GM12878 (cell line): ENCODE data around the gene UNC5CL. TPM values are rescaled to one million over a fixed set of nuclear protein-coding genes. Genes with fewer than 3 reads are reported as not detected.

Experiments used
- ATAC-seq: fragments of 200-7000 bp; cut with Tn5 transposase; 3 replicates; pipeline ENCODE4 v1.9.1; 2020; ENCODE audit warnings: mild to moderate bottlenecking, moderate library complexity
- BruUV-seq: library from RNA; stranded (reverse); fragments of 400-500 nt; replicated peaks from 2 replicates; lab custom pipeline; 2021; lab: Mats Ljungman, UMichigan
- CTCF ChIA-PET: fragments of 300-600 bp; sonication (Branson Sonifier 250); formaldehyde crosslinking; extraction: SDS; loops from one replicate; lab custom pipeline; 2021; ENCODE audit warnings: inconsistent platforms; lab: Yijun Ruan, JAX
- POLR2A ChIA-PET: fragments of 350-600 bp; formaldehyde crosslinking; extraction: SDS; loops from one replicate; lab custom pipeline; 2021; ENCODE audit warnings: inconsistent platforms; lab: Charles Lee
- RAD21 ChIA-PET: fragments of 300-600 bp; sonication (Branson Sonifier 250); formaldehyde crosslinking; loops from one replicate; lab custom pipeline; 2023; ENCODE audit warnings: antibody characterized with exemption; ENCODE audit not compliant: unreplicated experiment; lab: Charles Lee
- SMC1A ChIA-PET: fragments of 300-600 bp; sonication (Branson Sonifier 250); formaldehyde crosslinking; loops from one replicate; lab custom pipeline; 2023; ENCODE audit not compliant: unreplicated experiment, uncharacterized antibody; lab: Charles Lee
- DNase-seq: peaks from one replicate; pipeline ENCODE4 v3.0.0-alpha.2; 2011; ENCODE audit warnings: low read depth, low spot score
- FAIRE-seq: peaks from 3 replicates; lab custom pipeline; 2011; peaks lifted over from hg19 to GRCh38; lab: Jason Lieb, UNC
- H2AFZ ChIP-seq: 2 replicates; pipeline ENCODE4 v1.6.0; 2011; ENCODE audit warnings: low read depth, low read length, control low read depth; ENCODE audit not compliant: control insufficient read depth
- H3K27ac ChIP-seq: 2 replicates; pipeline ENCODE4 v1.5.1; 2011; ENCODE audit warnings: control low read depth; ENCODE audit not compliant: control insufficient read depth, insufficient read depth
- H3K27me3 ChIP-seq, 2 experiments: replicated peaks in 1 of 2; 2 replicates each; pipeline versions ENCODE4 v1.6.0 to v1.6.1; 2011; ENCODE audit warnings: low read length in 1 of 2; ENCODE audit not compliant: control insufficient read depth in 2 of 2, insufficient read depth in 2 of 2
- H3K36me3 ChIP-seq, 2 experiments: 2 replicates each; pipeline ENCODE4 v1.5.1; 2011; ENCODE audit warnings: low read length in 1 of 2; ENCODE audit not compliant: control insufficient read depth in 2 of 2, insufficient read depth in 2 of 2
- H3K4me1 ChIP-seq: 2 replicates; pipeline ENCODE4 v1.6.1; 2011; ENCODE audit warnings: mild to moderate bottlenecking, low read length, moderate library complexity, mixed read lengths; ENCODE audit not compliant: control insufficient read depth, insufficient read depth
- H3K4me2 ChIP-seq: 2 replicates; pipeline ENCODE4 v1.6.0; 2011; ENCODE audit warnings: control low read depth; ENCODE audit not compliant: control insufficient read depth, insufficient read depth
- H3K4me3 ChIP-seq: fragments of 200-600 bp; sonication (generic); 2 replicates; pipeline ENCODE4 v1.5.1; 2016
- H3K79me2 ChIP-seq: 2 replicates; pipeline ENCODE4 v1.6.0; 2011; ENCODE audit warnings: low read length; ENCODE audit not compliant: control insufficient read depth, insufficient read depth
- H3K9ac ChIP-seq: 2 replicates; pipeline ENCODE4 v1.8.0; 2011; ENCODE audit warnings: low read length, control low read depth, mixed read lengths; ENCODE audit not compliant: control insufficient read depth, insufficient read depth
- H3K9me3 ChIP-seq: replicated peaks from 3 replicates; pipeline ENCODE4 v1.5.1; 2011; ENCODE audit warnings: mild to moderate bottlenecking, low read length; ENCODE audit not compliant: control insufficient read depth, insufficient read depth
- H4K20me1 ChIP-seq: 2 replicates; pipeline ENCODE4 v1.6.0; 2011; ENCODE audit not compliant: control insufficient read depth, insufficient read depth
- CHD2 ChIP-seq: IDR thresholded peaks from 2 replicates; pipeline ENCODE4 v1.6.1; 2011; ENCODE audit warnings: low read depth, low read length, improper control_type of control experiment, borderline replicate concordance
- ETV6 ChIP-seq, 2 experiments: fragments of 450-650 bp in 1 of 2; IDR thresholded peaks in 1 of 2; conservative IDR thresholded peaks in 1 of 2; 2 replicates each; pipeline ENCODE4 v1.6.1; 2014; ENCODE audit warnings: antibody characterized with exemption in 1 of 2, borderline replicate concordance in 1 of 2, low read depth in 1 of 2, mild to moderate bottlenecking in 1 of 2, moderate library complexity in 1 of 2
- EZH2 ChIP-seq: IDR thresholded peaks from 2 replicates; pipeline ENCODE4 v1.6.1; 2012; ENCODE audit warnings: low read depth, mild to moderate bottlenecking, control low read depth, inconsistent platforms, low read length, borderline replicate concordance; ENCODE audit not compliant: control insufficient read depth
- MTA2 ChIP-seq: fragments of 450-650 bp; IDR thresholded peaks from 2 replicates; pipeline ENCODE4 v1.6.1; 2016; ENCODE audit warnings: low read depth, mild to moderate bottlenecking, moderate library complexity
- PAX5 ChIP-seq: IDR thresholded peaks from 2 replicates; pipeline ENCODE4 v1.6.1; 2011; ENCODE audit warnings: low read depth, low read length, borderline replicate concordance
- SPI1 ChIP-seq: IDR thresholded peaks from 2 replicates; pipeline ENCODE4 v1.6.1; 2011; ENCODE audit warnings: low read depth, mild to moderate bottlenecking, low read length, moderate library complexity, borderline replicate concordance; ENCODE audit not compliant: insufficient read depth
- YY1 ChIP-seq: IDR thresholded peaks from 2 replicates; pipeline ENCODE4 v1.6.1; 2011; ENCODE audit warnings: low read depth, mild to moderate bottlenecking, low read length
- ZSCAN29 ChIP-seq: fragments of 450-650 bp; IDR thresholded peaks from 2 replicates; pipeline ENCODE4 v1.6.1; 2017; ENCODE audit warnings: mild to moderate bottlenecking, moderate library complexity
- WGBS: methylation state at CpG from one replicate; pipeline ENCODE4 v1.1.6; 2016; ENCODE audit warnings: low lambda C conversion rate; ENCODE audit not compliant: insufficient replicate concordance, insufficient coverage; ENCODE audit errors: missing lambda C conversion rate; 5-methylcytosine and 5-hydroxymethylcytosine counted together
- in situ Hi-C: fragments of 300-500 bp; cut with MboI; formaldehyde crosslinking; loops from 9 replicates; pipeline ENCODE4 v1.14.3; 2018; ENCODE audit warnings: mixed read lengths
- intact Hi-C: fragments of 100-400 bp; cut with micrococcal nuclease; formaldehyde crosslinking; loops from one replicate; pipeline ENCODE4 v1.14.2; 2022; ENCODE audit not compliant: unreplicated experiment
- polyA plus RNA-seq, 11 experiments: library from polyadenylated mRNA; depleted of rRNA in 4 of 11; unstranded in 6 of 11; stranded (reverse) in 5 of 11; fragments of >200 nt; fragmentation: Nextera tagmentation in 4 of 11; fragmentation: Illumina TruSeq in 1 of 11; extraction: Ambion mirVana in 4 of 11; extraction: Trizol in 1 of 11; gene quantifications; 1 replicate in 1 of 11; 2 replicates in 10 of 11; pipeline versions ENCODE4 v1.2.1 to v1.2.3, GENCODE V29; 2011 to 2016; ENCODE audit warnings: inconsistent platforms in 2 of 11, missing spikeins in 2 of 11, low read depth in 1 of 11
- total RNA-seq, 4 experiments: library from RNA; depleted of rRNA in 3 of 4; stranded (reverse); fragments of >200 nt in 3 of 4; fragmentation: Illumina TruSeq in 1 of 4; extraction: Trizol in 1 of 4; gene quantifications; 2 replicates each; pipeline versions ENCODE4 v1.2.1 to v1.2.3, GENCODE V29; 2013 to 2021
- TF ChIP-seq, protein P1 (sequence below): IDR thresholded peaks from 2 replicates; pipeline ENCODE4 v1.6.1; 2011; ENCODE audit warnings: mild to moderate bottlenecking, low read depth, low read length, moderate library complexity; ENCODE audit not compliant: insufficient replicate concordance

The UNC5CL gene
- total and polyA plus RNA-seq, 10 of the 15 experiments (the other 5 are each of a cell fraction or from before 2014, with no cell fraction given), result 0.11 to 1.2 (median 0.46) TPM; not detected in 1

DNA sequence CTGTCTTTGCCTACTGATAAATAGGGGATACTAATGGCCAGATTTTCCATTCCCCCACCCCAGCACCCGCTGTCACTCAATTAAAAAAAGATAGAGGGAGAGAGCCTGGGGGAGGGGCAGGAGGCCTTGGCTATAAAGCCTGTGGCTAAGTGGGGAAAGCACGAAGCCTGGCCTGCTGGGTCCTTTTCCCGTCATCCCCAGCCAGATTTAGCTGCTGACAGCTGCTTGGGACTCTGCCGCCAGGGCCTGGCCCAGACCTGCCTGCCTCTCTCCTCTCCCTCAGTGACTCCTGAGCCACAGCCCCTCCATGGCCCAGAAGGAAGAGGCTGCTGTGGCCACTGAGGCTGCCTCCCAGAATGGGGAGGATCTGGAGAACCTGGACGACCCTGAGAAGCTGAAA is 14.0 kb upstream of the UNC5CL start, which contains the start of gene APOBEC2:
Gene APOBEC2, plus strand, starts transcription at position 162 of the 400 bp plus-strand sequence. Its CDS starts 146 bp downstream, at position 308.
- no peak within 1 kb of the TSS for H3K9ac ChIP-seq
- no peak within 1 kb of the TSS for H3K4me2 ChIP-seq
- ChIA-PET CTCF (interaction anchor here (0.9 to 1.5 kb wide), 5 partner anchors 12 to 17 kb away, joined by 3 to 5 read pairs (median 4); no protein-coding TSS in a partner anchor), POLR2A (no interaction called here), RAD21 (no interaction called here), SMC1A (interaction anchor here (1.0 kb wide), 1 partner anchor 14 kb away, joined by 3 read pairs; the partner anchor contains the start of gene UNC5CL)
- no peaks in the 10 kb centered on the region for H4K20me1 ChIP-seq
- no TSS peak for BruUV-seq
- no peaks in the 10 kb centered on the region; a peak in 1 of 4 replicates for H3K36me3 ChIP-seq
- no peak within 1 kb of the TSS for H2AFZ ChIP-seq
- DNase-seq (no peak), FAIRE-seq (no peak), ATAC-seq (no peak)
- H3K27ac ChIP-seq, result no peak within 1 kb of the TSS
- no peaks in the 10 kb centered on the region for H3K27me3 ChIP-seq
- WGBS, result 65% methylated on average over 5 of the region's 5 CpGs
- no peaks in the 10 kb centered on the region for H3K9me3 ChIP-seq
- H3K79me2 ChIP-seq, result no peaks in the 10 kb centered on the region
- no peaks in the 10 kb centered on the region for H3K4me1 ChIP-seq
- TF ChIP-seq CHD2, result no peak
- no peak for TF ChIP-seq ZSCAN29
- in situ Hi-C loops, result no loop called here
- intact Hi-C loops, result no loop called here
- H3K4me3 ChIP-seq, result no peak within 1 kb of the TSS

DNA sequence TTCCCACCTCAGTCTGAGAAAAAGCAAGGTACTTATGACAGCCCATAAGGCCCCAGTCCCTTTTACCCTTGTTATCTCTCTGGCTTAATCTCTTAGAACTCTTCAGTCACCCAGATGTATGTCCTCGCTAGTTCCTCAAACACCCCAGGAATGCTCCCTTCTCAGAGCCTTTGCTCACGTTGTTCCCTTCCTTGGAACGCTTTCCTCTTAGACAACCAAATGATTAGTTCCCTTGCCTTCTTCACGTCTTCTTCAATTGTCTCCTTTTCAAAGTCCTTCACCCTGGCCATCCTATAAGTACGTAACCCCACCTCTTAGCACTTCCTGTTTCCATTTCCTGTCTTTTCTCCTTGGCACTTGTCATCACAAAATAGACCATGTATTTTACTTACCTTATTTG is 12.9 kb upstream of the UNC5CL start:
- TF ChIP-seq SPI1 (peak; percentile 69), ETV6 (conservative IDR thresholded peaks at IDR 0.05 in 1 of 2, IDR thresholded peaks at IDR 0.05 in 1 of 2; ENCODE audit: borderline replicate concordance in 1 of 2, low read depth in 1 of 2) (peak in 1 of 2 experiments; percentile 53; a peak in 1 of 4 replicates), MTA2 (no peak), YY1 (no peak), EZH2 (no peak), PAX5 (no peak)
- TF ChIP-seq, protein P1, sequence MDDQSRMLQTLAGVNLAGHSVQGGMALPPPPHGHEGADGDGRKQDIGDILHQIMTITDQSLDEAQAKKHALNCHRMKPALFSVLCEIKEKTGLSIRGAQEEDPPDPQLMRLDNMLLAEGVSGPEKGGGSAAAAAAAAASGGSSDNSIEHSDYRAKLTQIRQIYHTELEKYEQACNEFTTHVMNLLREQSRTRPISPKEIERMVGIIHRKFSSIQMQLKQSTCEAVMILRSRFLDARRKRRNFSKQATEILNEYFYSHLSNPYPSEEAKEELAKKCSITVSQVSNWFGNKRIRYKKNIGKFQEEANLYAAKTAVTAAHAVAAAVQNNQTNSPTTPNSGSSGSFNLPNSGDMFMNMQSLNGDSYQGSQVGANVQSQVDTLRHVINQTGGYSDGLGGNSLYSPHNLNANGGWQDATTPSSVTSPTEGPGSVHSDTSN, result no peak
- FAIRE-seq (no peak), ATAC-seq (no peak), DNase-seq (no peak)
- no peak overlapping the region for H3K4me3 ChIP-seq
- no peaks in the 10 kb centered on the region for H4K20me1 ChIP-seq
- H3K9me3 ChIP-seq, result no peaks in the 10 kb centered on the region
- no peaks in the 10 kb centered on the region; a peak in 1 of 4 replicates for H3K36me3 ChIP-seq
- intact Hi-C loops, result no loop called here
- in situ Hi-C loops, result no loop called here
- ChIA-PET RAD21 (no interaction called here), POLR2A (no interaction called here), SMC1A (no interaction called here), CTCF (interaction anchor here (1.2 to 1.5 kb wide), 2 partner anchors 12 to 16 kb away, joined by 3 to 5 read pairs; no protein-coding TSS in a partner anchor)
- no peaks in the 10 kb centered on the region for H3K79me2 ChIP-seq
- TSS peak; percentile 30 for BruUV-seq
- 75% methylated on average over 5 of the region's 5 CpGs for WGBS
- no peaks in the 10 kb centered on the region for H3K27me3 ChIP-seq
- H3K27ac ChIP-seq, result no peak overlapping the region
- no peak overlapping the region for H3K9ac ChIP-seq
- H3K4me1 ChIP-seq, result no peaks in the 10 kb centered on the region
- no peak overlapping the region for H3K4me2 ChIP-seq
- no peak overlapping the region for H2AFZ ChIP-seq
